GM19025 (cell line): ENCODE data around the gene SERPINI2.

ENCODE experiments used
- ATAC-seq: cut with Tn5 transposase; IDR thresholded peaks from one replicate; pipeline ENCODE4 v1.9.1; 2021; ENCODE audit warnings: mild to moderate bottlenecking, low read depth, moderate library complexity; ENCODE audit not compliant: unreplicated experiment

SERPINI2 gene, protein sequence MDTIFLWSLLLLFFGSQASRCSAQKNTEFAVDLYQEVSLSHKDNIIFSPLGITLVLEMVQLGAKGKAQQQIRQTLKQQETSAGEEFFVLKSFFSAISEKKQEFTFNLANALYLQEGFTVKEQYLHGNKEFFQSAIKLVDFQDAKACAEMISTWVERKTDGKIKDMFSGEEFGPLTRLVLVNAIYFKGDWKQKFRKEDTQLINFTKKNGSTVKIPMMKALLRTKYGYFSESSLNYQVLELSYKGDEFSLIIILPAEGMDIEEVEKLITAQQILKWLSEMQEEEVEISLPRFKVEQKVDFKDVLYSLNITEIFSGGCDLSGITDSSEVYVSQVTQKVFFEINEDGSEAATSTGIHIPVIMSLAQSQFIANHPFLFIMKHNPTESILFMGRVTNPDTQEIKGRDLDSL

DNA sequence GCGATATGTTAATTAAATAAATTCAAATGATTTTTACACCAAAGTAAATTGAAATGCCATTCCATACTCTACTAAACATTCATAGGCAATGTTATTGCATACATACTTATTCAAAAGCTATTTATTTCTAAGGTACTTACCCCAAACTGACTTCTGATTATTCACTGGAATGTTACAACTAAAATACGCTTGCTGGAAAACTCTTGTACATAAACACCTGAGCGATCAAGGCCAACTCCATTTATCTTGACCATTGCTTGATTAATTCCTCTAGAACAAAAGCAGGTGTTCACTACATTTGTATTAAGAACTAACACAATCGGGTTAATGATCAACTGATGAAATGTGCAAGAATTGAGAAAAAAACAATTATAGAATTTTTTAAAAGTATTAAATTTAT lies at the start of gene SERPINI2:
Gene SERPINI2, minus strand, starts transcription at position 180 of the 400 bp plus-strand sequence. CDS start 2,208 bp downstream, outside the sequence.
- ATAC-seq, result no peak

DNA sequence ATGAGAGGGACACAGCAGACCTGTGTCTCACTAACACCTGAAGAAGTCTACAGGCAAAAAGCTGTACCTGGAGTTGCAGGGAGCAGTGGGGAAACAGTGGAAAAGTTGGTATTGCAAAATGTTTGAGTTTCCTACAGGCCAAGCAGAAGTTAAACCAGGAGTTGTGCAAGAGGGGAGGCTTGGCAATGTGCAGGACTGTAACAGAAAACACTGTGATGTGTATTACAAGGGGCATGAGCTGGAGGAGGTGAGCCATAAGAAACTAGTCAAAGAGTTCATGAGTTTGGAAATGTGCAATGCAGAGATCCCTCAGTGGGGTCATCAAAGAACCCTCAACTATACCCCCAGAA lies 47.1 kb upstream of the SERPINI2 start:
- no peak for ATAC-seq

DNA sequence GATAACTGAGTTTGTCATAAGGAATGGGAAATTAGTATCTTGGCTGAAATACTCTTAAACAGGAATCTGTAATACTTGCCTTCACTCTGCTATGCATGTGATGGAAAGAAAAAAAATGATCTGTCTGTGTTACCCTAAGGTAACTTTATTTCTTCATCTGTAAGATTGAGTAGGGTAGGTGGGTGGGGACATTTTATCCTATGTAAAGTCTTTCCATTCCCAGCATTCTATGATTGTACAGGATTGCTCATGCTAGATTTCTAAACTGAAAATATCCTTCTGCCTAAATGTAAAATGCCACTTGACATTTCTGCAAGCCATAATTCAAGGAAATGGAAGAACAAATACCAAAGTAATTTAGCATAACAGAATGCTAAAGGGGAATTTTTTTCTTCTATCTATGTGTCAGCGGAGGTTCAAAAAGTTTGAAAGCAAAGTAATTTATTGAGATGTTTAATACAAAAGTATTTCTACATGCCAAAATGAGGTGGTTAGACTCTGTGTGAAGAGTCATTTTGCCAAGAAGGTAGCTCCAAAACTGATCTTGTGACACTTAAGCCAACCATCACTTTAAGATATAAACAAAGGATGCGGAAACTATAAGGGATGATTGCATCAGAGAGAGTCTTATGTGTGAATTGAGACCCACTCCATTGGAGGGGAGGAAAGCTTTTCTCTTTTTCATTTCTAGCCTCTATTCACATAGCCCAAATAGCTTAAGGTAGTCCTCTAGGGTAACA lies 46.6 kb upstream of the SERPINI2 start:
- ATAC-seq, result no peak

DNA sequence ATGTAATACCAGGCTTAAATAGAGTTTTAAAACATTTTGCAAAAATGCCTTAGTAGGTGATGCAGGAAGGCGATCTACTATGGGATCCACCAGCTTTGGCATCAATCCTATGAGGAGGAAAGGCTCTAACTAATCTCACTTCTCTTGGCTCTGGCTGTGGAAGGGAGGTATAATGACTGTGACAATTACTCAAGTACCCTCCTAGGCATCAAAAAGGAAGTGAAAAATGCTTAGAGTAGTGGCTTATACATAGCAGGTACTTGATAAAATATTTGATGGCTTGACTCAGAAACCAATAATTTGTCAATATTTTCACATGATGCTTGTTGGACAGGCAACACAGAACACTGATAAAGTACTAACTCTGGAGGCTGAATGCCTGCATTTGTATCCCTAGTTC lies 34.1 kb upstream of the SERPINI2 start:
- no peak for ATAC-seq

DNA sequence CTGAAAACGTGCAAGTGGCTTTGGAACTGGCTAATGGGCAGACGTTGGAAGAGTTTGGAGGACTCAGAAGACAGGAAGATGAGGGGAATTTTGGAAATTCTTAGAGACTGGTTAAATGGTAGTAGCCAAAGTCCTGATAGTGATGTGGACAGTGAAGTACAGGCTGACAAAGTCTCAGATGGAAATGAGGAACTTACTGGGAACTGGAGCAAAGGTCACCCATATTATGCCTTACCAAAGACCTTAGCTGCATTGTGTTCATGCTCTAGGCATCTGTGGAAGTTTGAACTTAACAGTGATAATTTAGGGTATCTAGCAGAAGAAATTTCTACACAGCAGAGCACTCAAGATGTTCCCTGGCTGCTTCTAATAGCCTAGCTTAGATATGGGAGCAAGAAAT lies 28.6 kb upstream of the SERPINI2 start:
- no peak for ATAC-seq

DNA sequence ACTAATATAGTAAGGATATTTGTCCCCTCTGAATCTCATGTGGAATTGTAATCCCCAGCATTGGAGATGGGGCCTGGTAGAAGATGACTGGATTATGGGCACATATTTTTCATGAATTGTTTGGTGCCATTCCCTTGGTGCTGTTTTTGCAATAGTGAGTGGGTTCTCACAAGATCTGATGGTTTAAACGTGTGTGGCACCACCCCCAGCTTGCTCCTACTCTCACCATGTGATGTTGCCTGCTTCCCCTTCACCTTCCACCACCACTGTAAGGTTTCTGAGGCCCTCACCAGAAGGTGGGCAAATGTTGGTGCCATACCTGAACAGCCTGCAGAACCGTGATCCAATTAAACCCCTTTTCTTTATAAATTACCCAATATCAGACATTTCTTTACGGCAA lies 28.1 kb upstream of the SERPINI2 start:
- ATAC-seq, result no peak

DNA sequence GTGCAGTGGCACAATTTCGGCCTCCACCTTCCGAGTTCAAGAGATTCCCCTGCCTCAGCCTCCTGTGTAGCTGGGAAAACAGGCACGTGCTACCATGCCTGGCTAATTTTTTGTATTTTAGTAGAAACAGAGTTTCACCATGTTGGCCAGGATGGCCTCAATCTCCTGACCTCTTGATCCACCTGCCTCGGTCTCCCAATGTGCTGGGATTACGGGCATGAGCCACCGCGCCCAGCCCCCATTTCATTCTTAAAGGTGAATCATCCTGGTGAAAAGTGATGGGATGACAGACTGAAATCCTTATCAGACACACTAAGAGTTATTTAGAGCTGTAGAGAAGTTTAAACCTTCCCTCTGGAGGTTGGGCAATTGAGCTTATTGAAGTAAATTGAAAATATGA lies 24.1 kb upstream of the SERPINI2 start:
- no peak for ATAC-seq

DNA sequence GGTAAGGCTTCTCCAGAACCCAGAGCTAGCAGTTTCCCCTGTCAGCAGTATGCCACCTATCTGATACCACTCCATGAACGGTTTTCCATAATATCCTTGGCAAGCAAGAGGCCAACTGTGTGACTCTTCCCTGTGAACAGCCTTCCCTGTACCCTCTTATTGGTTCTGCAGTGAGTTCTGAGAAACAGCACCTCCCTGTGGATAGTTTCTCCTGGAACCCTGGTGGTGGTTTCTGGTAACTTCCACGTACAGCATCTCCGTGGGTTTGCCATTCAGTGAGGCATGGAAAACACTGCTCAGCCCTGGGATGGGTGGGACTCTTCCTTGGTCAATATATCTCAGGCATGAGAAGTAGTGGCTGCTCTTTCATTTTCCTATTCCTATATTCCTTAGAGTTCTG lies 19.4 kb upstream of the SERPINI2 start:
- no peak for ATAC-seq

DNA sequence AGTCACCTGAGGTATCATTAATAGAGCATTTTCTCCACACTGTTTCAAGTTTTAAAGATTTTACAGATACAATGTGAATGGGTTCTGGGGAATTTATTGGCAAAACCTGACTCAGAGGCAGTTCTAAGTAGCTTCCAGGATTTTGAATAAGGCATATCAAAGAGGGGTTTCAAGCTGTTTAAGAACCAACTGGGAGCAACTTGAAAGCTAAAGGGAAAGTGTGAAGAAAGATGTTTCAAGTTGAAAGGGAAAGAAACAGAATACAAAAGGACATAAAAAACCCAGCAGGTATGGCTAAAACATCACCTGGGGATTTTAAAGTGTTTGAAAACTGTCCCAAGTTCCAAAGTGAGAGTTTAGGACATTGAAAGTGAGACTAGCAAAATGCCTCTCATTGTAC lies 17.8 kb upstream of the SERPINI2 start:
- no peak for ATAC-seq

DNA sequence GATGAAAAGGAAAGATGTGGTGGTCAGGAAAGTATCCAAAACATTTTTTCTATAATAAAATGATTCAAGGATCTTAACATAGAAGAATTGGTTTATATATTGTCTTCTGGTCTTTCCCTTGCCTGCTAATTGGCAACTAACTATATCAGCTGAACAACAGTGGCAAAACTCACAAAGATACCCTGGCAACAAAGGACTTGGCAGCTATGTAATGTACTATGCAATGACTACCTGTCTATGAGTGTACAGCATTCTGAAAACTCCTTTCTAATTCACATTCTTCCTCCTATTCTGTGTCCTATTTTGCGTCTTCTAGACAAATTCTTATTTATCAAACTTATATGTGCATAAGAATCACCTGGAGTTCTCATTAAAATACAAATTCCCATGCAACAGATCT lies 15.7 kb upstream of the SERPINI2 start:
- no peak for ATAC-seq

DNA sequence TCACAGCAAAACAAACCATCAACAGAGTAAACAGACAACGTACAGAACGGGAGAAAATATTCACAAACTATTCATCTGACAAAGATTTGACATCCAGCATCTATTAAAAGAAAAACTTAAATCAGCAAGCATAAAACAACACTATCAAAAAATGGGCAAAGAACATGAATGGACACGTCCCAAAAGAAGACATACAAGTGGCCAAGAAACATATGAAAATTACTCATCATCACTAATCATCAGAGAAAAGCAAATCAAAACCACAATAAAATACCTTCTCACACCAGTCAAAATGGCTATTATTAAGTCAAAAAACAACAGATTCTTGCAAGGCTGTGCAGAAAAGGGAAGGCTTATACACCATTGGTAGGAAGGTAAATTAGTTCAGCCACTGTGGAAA lies 13.7 kb upstream of the SERPINI2 start:
- ATAC-seq, result no peak

DNA sequence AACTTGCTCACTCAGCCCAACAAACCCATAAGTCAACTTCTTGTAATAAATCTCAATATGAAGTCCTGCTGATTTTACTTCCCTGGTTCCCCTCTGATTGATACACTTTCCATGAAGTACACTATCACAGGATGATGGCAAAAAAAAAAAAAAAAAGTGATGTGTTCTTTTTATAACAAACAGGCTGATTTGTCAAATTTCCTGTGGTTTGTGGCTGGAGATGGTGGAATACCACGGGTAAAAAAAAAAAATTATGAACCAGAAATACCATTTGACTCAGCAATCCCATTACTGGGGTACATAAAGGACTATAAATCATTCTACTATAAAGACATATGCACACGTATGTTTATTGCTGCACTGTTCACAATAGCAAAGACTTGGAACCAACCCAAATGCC lies 10.7 kb upstream of the SERPINI2 start:
- ATAC-seq, result no peak

DNA sequence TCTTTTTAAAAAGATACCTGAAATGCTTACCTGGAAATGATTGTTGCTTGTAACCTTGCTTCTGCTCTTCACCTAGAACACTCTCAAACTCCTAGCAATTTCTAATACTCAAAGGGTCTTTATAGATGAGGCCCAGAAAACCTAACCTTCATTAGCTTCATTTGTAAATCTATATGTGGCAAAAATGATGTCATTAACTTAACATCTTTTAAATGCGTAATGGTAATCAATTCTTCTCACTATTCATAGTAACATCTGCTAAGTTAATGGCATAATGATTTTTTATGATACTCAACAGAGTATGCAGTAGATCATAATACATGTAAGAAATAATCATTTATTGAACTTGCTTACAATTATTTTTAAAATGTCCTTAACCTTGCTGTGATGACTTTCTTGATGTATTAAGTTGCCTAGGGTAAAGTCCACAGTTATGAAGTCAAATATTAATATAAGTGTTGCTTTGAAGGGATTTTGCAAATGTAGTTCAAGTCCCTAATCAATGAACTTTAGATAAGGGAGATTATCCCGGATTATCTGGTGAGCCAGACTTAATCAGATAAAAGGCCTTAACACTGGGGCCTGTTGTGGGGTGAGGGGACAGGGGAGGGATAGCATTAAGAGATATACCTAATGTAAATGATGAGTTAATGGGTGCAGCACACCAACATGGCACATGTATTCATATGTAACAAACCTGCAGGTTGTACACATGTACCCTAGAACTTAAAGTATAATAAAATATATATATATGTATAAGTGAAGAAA lies 10.1 kb upstream of the SERPINI2 start:
- ATAC-seq, result no peak

DNA sequence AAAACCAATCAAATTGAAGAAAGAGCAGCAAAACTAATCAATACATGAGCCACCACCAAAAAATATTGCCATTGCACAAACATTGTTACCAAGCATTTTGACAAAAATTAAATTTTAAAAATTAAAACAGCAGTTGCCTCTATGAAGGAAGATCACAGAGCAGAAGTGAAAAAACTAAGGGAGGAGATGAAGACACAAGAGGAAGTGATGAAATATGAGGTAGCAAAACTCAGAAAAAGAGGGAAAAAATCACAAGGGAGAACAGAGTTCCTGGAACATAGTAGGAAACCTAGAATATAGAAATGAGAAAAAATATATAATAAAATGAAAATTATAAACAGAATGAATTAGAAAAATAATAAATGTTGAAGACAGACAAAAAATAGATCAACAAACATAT lies 7.3 kb upstream of the SERPINI2 start:
- ATAC-seq, result no peak

DNA sequence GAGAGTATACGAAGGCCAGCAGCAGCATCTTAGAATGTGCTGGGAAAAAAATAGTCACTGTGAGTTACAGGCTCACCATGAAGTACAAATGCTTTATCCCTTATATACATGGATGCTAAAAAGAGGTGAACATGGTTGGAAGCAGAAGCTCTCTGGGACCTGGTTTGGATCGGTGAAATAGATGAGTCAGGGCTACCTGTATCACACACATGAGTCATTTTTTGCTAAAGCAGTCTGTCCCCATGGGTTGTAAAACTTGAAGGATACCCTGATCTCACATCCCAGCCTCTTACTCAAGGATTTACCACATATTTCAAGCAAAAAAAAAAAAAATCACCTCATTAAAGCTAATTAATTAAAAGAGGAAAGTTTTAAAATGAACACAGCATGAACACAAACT lies 6.9 kb upstream of the SERPINI2 start:
- no peak for ATAC-seq

DNA sequence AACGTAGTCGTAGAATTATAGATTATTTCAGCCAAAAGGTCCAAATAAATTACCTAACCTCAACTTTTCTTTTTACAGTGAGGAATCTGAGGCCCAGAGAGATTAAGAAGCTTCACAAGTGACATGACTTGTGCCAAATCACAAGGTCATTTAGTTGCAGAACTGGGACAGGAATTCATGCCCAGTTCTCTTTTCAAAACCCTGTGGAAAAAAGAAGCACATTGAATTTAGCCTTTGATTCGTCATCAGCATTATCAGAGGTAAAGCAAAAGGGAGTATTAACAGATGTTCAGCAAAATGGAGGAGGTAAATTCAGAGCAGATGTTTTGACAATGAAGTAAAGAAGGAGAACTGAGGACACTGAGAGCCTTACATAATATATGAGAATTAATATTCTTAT lies 4.5 kb downstream of the SERPINI2 start:
- no peak for ATAC-seq

DNA sequence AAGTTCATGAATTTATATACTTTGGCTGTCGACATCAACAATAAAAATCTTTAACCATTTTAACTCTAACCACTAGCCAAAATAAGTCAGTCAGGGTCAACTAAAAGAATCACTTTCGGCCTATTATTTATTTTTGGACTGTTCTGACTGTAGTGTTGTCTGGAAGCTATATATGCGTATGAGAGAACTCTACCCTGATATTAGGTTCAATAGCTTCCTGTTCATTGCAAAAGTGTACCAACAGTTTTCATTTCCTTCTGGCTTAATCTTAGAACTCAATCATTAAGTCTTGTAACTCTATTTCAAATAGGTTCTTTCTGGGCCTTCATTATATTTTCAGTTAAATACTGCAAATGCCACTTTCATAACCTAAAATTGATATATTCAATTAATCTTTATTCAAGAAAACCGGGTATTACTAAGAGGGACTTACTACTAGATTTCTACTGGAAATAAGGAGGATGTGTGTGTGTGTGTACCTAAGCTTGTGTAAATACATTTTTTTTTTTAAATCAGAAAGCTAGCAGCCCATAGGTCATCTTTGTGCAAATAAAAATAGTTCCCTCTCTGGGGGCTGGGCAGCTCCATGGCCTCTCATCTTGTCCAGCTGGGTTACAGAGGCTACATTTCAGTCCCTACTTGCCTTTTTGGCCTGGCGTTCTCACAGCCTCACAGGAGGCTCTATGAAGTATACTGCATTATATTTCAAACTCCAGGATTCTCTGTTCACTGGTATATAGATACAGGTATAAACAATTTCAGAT lies 5.8 kb downstream of the SERPINI2 start:
- no peak for ATAC-seq

DNA sequence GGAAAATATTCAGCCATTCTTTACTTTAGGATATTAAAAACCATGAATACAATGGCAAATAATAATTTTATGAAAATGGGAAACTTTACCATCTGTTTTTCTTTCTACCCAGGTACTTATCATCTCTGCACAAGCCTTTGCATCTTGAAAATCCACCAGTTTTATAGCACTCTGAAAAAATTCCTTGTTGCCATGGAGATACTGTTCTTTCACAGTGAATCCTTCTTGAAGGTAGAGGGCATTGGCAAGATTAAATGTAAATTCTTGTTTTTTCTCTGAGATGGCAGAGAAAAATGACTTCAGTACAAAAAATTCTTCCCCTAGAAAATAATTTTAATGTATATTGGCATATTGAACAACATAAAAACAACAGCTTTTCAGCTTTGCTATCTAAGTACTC lies 6.9 kb downstream of the SERPINI2 start:
- no peak for ATAC-seq

DNA sequence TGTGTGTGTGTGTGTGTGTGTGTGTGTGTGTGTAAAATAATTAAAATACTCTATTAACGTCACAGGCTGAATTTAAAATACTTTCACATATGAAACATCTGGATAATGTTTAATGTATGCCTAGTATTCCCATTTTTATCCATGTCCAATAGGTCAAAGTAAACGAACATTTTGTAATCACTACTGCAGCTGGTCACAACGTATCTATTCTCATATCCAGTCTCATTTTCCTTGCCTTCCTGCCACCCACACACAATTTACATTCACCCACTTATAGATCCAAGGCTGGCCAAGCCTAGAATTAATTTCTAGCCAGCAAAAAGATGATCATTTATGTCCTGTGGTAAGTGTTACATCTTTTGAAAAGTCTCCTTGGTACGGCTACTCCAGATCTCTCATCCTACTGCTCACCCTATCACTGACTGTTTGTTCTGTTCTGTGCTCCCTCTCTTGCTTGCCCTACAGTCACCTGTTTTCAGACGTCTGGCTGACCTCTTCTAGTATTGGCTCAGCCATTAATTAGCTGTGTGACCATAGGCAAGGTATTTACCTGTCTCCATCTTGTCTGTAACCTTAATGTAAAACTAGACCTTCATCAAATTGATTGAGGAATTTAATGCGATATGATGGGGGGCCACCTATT lies 17.6 kb downstream of the SERPINI2 start:
- no peak for ATAC-seq

DNA sequence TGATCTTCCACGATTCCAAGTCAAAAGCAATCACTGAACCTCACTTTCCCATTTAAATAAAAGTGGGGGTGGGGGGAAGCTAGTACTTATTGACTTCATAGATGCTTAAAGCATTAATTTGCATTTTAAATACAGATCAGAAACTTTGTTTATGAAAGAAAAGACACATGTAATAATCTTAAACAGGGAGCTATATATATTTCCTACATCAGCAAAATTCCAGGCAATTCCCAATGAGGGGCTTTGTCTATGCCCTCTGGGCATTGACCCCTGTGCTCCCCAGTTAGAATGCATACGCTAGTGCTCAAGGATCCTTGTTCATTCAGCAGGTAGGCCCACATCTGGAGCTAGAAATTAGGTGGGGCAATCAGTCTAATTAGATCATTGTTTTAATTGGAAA lies 20.0 kb downstream of the SERPINI2 start:
- ATAC-seq, result no peak
